ENCODE data around the gene PITPNB.
A peak's percentile ranks its signal among the peaks of the same experiment; 100 is the strongest.

The PITPNB gene

DNA sequence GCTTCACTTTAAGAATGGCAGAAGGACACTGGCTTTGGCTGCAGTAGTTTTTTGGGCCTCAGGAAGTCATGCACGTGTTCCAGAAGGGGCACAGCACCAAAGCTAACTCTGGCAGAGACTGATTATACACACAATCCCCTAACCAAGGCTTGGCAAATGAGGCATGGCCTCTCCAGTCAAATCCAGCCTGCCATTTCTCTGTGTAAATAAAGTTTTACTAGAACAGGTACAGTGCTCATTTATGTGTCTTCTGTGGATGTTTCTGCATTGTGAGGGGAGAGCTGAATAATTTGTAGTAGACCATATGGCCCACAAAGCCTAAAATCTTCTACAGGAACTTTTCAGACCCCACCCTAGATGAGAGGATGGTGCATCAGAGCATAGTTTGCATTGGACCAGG lies 71.1 kb downstream of the PITPNB start:
- Histone ChIP-seq H3K9me3 (no peaks in the 10 kb centered on the region), H3K4me3 (no peak overlapping the region), H3K27me3 (no peaks in the 10 kb centered on the region), H3K36me3 (peaks cover 17 to 56% (median 33%) of the 10 kb centered on the region in 3 donors), H3K27ac (no peak overlapping the region), H3K4me1 (peaks cover 0 to 16% (median 11%) of the 10 kb centered on the region in 4 donors)
- no peak for TF ChIP-seq CTCF (IDR thresholded peaks at IDR 0.05)
- intact Hi-C loops (cut with DNase I; ENCODE audit: low total_unique reads): no loop called here
- DNase-seq: no peak

DNA sequence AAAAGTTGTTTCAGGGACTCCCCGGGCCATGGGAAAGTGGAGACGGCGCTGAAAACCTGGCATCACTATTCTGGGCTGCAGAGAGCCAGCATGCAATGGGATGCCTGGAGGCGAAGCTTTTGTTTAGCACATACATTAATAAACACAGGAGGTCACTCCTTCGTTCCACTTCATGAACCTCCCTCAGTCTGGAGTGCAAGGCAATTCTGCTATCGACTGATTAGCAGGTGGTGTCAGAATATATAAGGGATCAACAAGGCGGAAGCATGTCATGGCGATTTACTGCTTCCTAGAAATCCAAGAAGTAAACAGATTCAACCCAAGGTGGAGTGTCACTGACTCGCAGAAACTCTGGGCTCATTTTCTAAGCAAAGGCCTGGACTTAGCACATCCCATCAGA lies 72.1 kb downstream of the PITPNB start:
- no peak for DNase-seq
- no peak for TF ChIP-seq CTCF (IDR thresholded peaks at IDR 0.05)
- Histone ChIP-seq H3K27ac (no peak overlapping the region), H3K4me1 (peaks cover 0 to 25% (median 11%) of the 10 kb centered on the region in 4 donors), H3K4me3 (no peak overlapping the region), H3K9me3 (no peaks in the 10 kb centered on the region), H3K27me3 (no peaks in the 10 kb centered on the region), H3K36me3 (peaks cover 8 to 51% (median 22%) of the 10 kb centered on the region in 3 donors)
- intact Hi-C loops (cut with DNase I; ENCODE audit: low total_unique reads): no loop called here

- Histone ChIP-seq H3K4me1 (peaks cover 0 to 25% (median 10%) of the 10 kb centered on the region in 4 donors), H3K36me3 (peaks cover 2 to 45% (median 16%) of the 10 kb centered on the region in 3 donors), H3K4me3 (no peak overlapping the region), H3K27ac (no peak overlapping the region), H3K27me3 (no peaks in the 10 kb centered on the region), H3K9me3 (no peaks in the 10 kb centered on the region)
- no peak for TF ChIP-seq CTCF (IDR thresholded peaks at IDR 0.05)
- intact Hi-C loops (cut with DNase I; ENCODE audit: low total_unique reads): no loop called here
- no peak for DNase-seq
Measured at GRCh38 chr22:27846248-27846757, 72.8 kb downstream of the PITPNB start.

- no peak for TF ChIP-seq CTCF (IDR thresholded peaks at IDR 0.05)
- intact Hi-C loops (cut with DNase I; ENCODE audit: low total_unique reads): no loop called here
- no peak overlapping the region for H3K27ac ChIP-seq
- no peak overlapping the region for H3K4me3 ChIP-seq
- H3K27me3 ChIP-seq: no peaks in the 10 kb centered on the region
- H3K4me1 ChIP-seq: peaks cover 0 to 25% (median 10%) of the 10 kb centered on the region in 4 donors
- H3K9me3 ChIP-seq: no peaks in the 10 kb centered on the region
- peak in 1 of 2 donors; percentile 15 for DNase-seq
- H3K36me3 ChIP-seq: peaks cover 0 to 45% (median 9%) of the 10 kb centered on the region in 3 donors
Measured at GRCh38 chr22:27845644-27846043, 73.4 kb downstream of the PITPNB start.

DNA sequence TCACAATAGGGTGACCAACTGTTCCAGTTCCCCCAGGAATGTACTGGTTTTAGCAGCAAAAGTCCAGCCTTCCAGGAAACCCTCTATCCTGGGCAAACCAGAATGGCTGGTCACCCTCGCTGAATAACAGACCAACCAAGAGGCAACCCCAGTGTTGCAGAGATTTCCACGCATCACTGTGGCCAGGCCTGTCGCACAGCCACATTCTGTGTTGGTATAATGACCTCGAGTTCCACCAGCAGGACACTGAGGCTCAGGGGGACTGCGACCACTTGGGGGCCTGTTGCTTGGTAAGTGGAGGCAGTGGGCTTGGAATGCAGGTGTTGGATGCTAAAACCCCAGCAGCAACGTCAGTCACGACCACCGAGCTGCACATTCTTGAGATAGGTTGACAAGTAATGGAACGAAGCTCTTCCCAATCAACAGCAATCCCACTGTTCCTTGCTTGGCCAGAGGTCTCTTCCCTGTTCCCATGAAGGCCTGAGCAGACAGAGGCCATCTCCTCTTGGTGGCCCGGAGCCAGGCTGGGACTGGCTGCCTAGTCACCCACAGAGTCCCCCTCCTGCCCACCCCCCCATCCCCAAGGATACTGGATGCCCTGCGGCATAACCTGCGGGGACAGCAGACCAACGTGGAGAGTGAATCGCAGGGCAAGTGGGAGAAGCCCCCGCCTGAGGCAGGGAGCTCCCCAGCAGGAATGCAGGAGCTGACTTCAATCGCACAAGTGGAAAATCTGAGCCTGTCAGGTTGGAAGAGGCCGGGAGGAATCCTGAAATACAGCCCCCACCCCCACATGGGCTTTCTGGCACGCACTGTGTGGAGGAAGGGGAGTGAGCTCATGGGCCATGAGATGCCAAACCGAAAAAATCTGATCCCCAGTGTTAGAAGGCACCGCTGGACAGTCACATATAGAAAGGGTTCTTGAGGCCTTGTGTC lies 74.1 kb downstream of the PITPNB start:
- H3K27me3 ChIP-seq: no peaks in the 10 kb centered on the region
- no peaks in the 10 kb centered on the region for H3K9me3 ChIP-seq
- intact Hi-C loops (cut with DNase I; ENCODE audit: low total_unique reads): no loop called here
- H3K36me3 ChIP-seq: peaks cover 0 to 44% (median 6%) of the 10 kb centered on the region in 3 donors
- no peak overlapping the region for H3K27ac ChIP-seq
- peaks cover 0 to 18% (median 5%) of the 10 kb centered on the region in 4 donors for H3K4me1 ChIP-seq
- H3K4me3 ChIP-seq: no peak overlapping the region
- peak in 1 of 2 donors; percentile 17 for DNase-seq
- no peak for TF ChIP-seq CTCF (IDR thresholded peaks at IDR 0.05)

Data from tibial artery (tissue), 4 donors.